Activated CD4-positive, CD25-positive, alpha-beta regulatory T cell (primary cell): ENCODE results near the gene SLC7A6OS.

Experiments
- DNase-seq, 4 experiments: peaks; one replicate each; lab custom pipeline; 2025; lab: John Stamatoyannopoulos, UW

Gene SLC7A6OS

GRCh38 chr16:68344252-68344651 is 33.5 kb upstream of the SLC7A6OS start:
- no peak for DNase-seq

GRCh38 chr16:68343137-68343536 is 32.4 kb upstream of the SLC7A6OS start:
- no peak for DNase-seq

GRCh38 chr16:68342620-68343019 is 31.9 kb upstream of the SLC7A6OS start:
- DNase-seq: no peak

GRCh38 chr16:68339214-68339613 is 28.5 kb upstream of the SLC7A6OS start:
- DNase-seq: no peak

GRCh38 chr16:68338326-68339119 is 27.8 kb upstream of the SLC7A6OS start:
- no peak for DNase-seq

GRCh38 chr16:68335175-68335574 is 24.4 kb upstream of the SLC7A6OS start:
- DNase-seq: no peak

- no peak for DNase-seq
Observed at GRCh38 chr16:68332411-68333121, 21.8 kb upstream of the SLC7A6OS start.

- DNase-seq: no peak
Observed at GRCh38 chr16:68331879-68332410, 21.2 kb upstream of the SLC7A6OS start.

GRCh38 chr16:68328860-68329390 is 18.2 kb upstream of the SLC7A6OS start:
- DNase-seq: no peak

- peak; percentile 37 to 60 (median 46) for DNase-seq
Observed at GRCh38 chr16:68328151-68328859, 17.6 kb upstream of the SLC7A6OS start.

- DNase-seq: no peak
Observed at GRCh38 chr16:68324780-68325357, 14.1 kb upstream of the SLC7A6OS start.

- DNase-seq: no peak
Observed at GRCh38 chr16:68324336-68324735, 13.6 kb upstream of the SLC7A6OS start.

- DNase-seq: peak in 1 of 4 experiments; percentile 11
Observed at GRCh38 chr16:68319185-68319908, 8.6 kb upstream of the SLC7A6OS start.

- no peak for DNase-seq
Observed at GRCh38 chr16:68313116-68313515, 2.4 kb upstream of the SLC7A6OS start.

GRCh38 chr16:68310437-68310773 is 341 bp downstream of the SLC7A6OS start:
- no peak for DNase-seq

- no peak for DNase-seq
Observed at GRCh38 chr16:68309799-68310198, 947 bp downstream of the SLC7A6OS start.

GRCh38 chr16:68306633-68307032 is 4.1 kb downstream of the SLC7A6OS start:
- DNase-seq: no peak

GRCh38 chr16:68300734-68301459 is 9.8 kb downstream of the SLC7A6OS start:
- no peak for DNase-seq

- DNase-seq: no peak
Observed at GRCh38 chr16:68299571-68300453, 10.9 kb downstream of the SLC7A6OS start.
